GM19025 (cell line): ENCODE results near the gene NCKAP1.
A peak's percentile ranks its signal among the peaks of the same experiment; 100 is the strongest.
"Not testable (repeated sequence)": the region's sequence is repeated elsewhere in the genome, so short reads cannot be mapped to it uniquely, and the experiment has no call there.

Source experiments
- ATAC-seq: cut with Tn5 transposase; IDR thresholded peaks from one replicate; pipeline ENCODE4 v1.9.1; 2021; ENCODE audit warnings: mild to moderate bottlenecking, low read depth, moderate library complexity; ENCODE audit not compliant: unreplicated experiment

Gene NCKAP1

GRCh38 chr2:183009249-183009899 lies 28.9 kb downstream of the NCKAP1 start:
- ATAC-seq, result no peak

GRCh38 chr2:183001948-183002347 lies 36.3 kb downstream of the NCKAP1 start:
- ATAC-seq, result no peak

- ATAC-seq, result no peak
Measured at GRCh38 chr2:183000846-183001245, 37.4 kb downstream of the NCKAP1 start.

- no peak for ATAC-seq
Measured at GRCh38 chr2:182999348-183000028, 38.8 kb downstream of the NCKAP1 start.

GRCh38 chr2:182994228-182994912 lies 43.9 kb downstream of the NCKAP1 start:
- no peak for ATAC-seq

- no peak for ATAC-seq
Measured at GRCh38 chr2:182982941-182983340, 55.3 kb downstream of the NCKAP1 start.

- ATAC-seq, result not testable (repeated sequence)
Measured at GRCh38 chr2:182981475-182981874, 56.8 kb downstream of the NCKAP1 start.

GRCh38 chr2:182980652-182981051 lies 57.6 kb downstream of the NCKAP1 start:
- ATAC-seq, result no peak

- ATAC-seq, result no peak
Measured at GRCh38 chr2:182980115-182980514, 58.1 kb downstream of the NCKAP1 start.

GRCh38 chr2:182977463-182977862 lies 60.8 kb downstream of the NCKAP1 start:
- peak; percentile 68 for ATAC-seq

GRCh38 chr2:182973441-182974352 lies 64.6 kb downstream of the NCKAP1 start:
- no peak for ATAC-seq

GRCh38 chr2:182972548-182972942 lies 65.7 kb downstream of the NCKAP1 start:
- ATAC-seq, result no peak

GRCh38 chr2:182971820-182972547 lies 66.3 kb downstream of the NCKAP1 start:
- ATAC-seq, result peak; percentile 54

GRCh38 chr2:182970486-182970885 lies 67.8 kb downstream of the NCKAP1 start:
- ATAC-seq, result no peak

- ATAC-seq, result no peak
Measured at GRCh38 chr2:182968493-182968892, 69.8 kb downstream of the NCKAP1 start.

GRCh38 chr2:182966356-182966755 lies 71.9 kb downstream of the NCKAP1 start:
- ATAC-seq, result not testable (repeated sequence)

- ATAC-seq, result no peak
Measured at GRCh38 chr2:182962641-182963040, 75.6 kb downstream of the NCKAP1 start.

GRCh38 chr2:182960869-182961268 lies 77.4 kb downstream of the NCKAP1 start:
- ATAC-seq, result not testable (repeated sequence)

GRCh38 chr2:182954789-182955188 lies 83.5 kb downstream of the NCKAP1 start:
- no peak for ATAC-seq
